Ectodermal cell (in vitro differentiated cells): ENCODE data around the gene ANKRD37. TPM values are rescaled to one million over a fixed set of nuclear protein-coding genes. Genes with fewer than 3 reads are reported as not detected.

Source experiments
- H3K27ac ChIP-seq: 2 replicates; pipeline ENCODE4 v1.7.0; 2013; ENCODE audit warnings: mild to moderate bottlenecking, low read depth, low read length; ENCODE audit not compliant: insufficient read depth, poor library complexity, severe bottlenecking
- H3K27me3 ChIP-seq: 2 replicates; pipeline ENCODE4 v1.7.0; 2013; ENCODE audit warnings: mild to moderate bottlenecking, low read length; ENCODE audit not compliant: insufficient read depth, control insufficient read depth, poor library complexity, severe bottlenecking
- H3K36me3 ChIP-seq: one replicate; pipeline ENCODE4 v1.7.0; 2013; ENCODE audit warnings: low read length; ENCODE audit not compliant: control insufficient read depth, insufficient read depth
- H3K4me1 ChIP-seq: one replicate; pipeline ENCODE4 v1.7.0; 2013; ENCODE audit warnings: low read length; ENCODE audit not compliant: control insufficient read depth, insufficient read depth
- H3K4me3 ChIP-seq: 2 replicates; pipeline ENCODE4 v1.7.0; 2013; ENCODE audit warnings: low read depth, low read length, control low read depth; ENCODE audit not compliant: insufficient read depth
- H3K9me3 ChIP-seq: 2 replicates; pipeline ENCODE4 v1.7.0; 2013; ENCODE audit warnings: mild to moderate bottlenecking, low read length, moderate library complexity; ENCODE audit not compliant: control insufficient read depth
- WGBS, 2 experiments: methylation state at CpG; one replicate each; pipeline ENCODE4 v1.1.7; 2013; ENCODE audit warnings: missing lambda C conversion rate in 2 of 2; 5-methylcytosine and 5-hydroxymethylcytosine counted together
- polyA plus RNA-seq, 4 experiments: library from polyadenylated mRNA; stranded (reverse); fragments of 50-300 nt; gene quantifications; one replicate each; pipeline ENCODE4 v1.2.3, GENCODE V29; 2013

The ANKRD37 gene, protein sequence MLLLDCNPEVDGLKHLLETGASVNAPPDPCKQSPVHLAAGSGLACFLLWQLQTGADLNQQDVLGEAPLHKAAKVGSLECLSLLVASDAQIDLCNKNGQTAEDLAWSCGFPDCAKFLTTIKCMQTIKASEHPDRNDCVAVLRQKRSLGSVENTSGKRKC
- polyA plus RNA-seq (2013, experiment 1 of 4) = 2.4 TPM
- polyA plus RNA-seq (2013, experiment 2 of 4) = 3.1 TPM
- 3.2 TPM for polyA plus RNA-seq (2013, experiment 3 of 4)
- 3.9 TPM for polyA plus RNA-seq (2013, experiment 4 of 4)

DNA sequence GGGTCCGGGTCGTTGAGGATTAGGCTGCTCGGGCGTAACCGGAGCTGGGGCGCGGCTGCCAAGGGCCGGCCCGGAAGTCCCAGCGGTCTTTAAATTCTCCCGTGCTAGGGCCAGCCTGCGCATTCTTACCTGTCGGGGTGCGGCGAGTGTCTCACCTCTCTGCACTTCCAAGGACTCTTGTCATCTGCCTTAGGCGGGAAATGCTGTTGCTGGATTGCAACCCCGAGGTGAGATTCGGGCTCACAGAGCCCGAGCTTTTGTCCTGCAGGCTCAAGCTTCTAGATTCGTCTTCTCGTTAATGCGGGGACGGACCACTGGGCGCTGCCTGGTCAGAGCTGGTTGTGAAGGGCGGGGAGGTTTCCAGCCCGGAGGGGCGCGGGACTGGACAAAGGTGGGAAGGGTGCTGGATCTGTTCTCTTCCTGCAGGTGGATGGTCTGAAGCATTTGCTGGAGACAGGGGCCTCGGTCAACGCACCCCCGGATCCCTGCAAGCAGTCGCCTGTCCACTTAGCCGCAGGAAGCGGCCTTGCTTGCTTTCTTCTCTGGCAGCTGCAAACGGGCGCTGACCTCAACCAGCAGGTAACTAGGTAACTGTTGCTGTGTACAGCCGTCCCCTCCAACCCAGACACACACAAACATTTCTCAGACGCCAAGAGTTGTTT, at the start of gene ANKRD37:
TSS of gene ANKRD37 (plus strand) at position 118 of the 662 bp plus-strand sequence. CDS start at position 201, 83 bp downstream.
- Histone ChIP-seq H3K4me3 (peak within 1 kb of the TSS; percentile 55), H3K9me3 (no peaks in the 10 kb centered on the region), H3K27me3 (peaks cover 15% of the 10 kb centered on the region), H3K27ac (peak within 1 kb of the TSS; percentile 72), H3K36me3 (peaks cover 16% of the 10 kb centered on the region), H3K4me1 (peaks cover 8% of the 10 kb centered on the region)
- WGBS, 2 experiments = 6 to 7% methylated on average over 38 of the region's 38 CpGs

DNA sequence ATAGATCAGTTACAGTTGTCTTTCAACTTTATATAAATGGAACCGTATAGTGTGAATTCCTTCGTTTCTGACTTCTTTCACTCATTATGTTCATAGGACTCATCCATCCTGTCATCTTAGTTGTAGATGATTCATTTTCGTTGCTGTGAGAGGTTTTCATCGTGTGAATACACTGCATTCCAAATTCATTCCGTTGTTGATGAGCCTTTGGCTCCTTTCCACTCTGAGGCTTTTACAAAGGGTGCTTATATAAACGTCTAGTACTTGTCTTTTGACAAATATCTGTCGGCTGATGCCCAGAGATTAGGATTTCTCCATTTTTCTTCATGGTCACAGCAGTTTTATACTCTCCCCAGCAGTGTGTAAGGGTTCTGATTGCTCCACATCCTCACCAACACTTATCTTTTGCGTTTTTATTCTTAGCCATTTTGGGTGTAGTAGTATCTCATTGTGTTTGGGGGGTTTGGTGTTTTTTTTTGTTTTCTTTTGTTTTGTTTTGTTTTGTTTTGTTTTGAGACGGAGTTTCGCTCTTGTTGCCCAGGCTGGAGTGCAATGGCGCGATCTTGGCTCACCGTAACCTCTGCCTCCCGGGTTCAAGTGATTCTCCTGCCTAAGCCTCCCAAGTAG, 49.6 kb upstream of the ANKRD37 start:
- Histone ChIP-seq H3K9me3 (no peaks in the 10 kb centered on the region), H3K36me3 (peaks cover 12% of the 10 kb centered on the region), H3K4me1 (no peaks in the 10 kb centered on the region), H3K27ac (no peak overlapping the region), H3K4me3 (no peak overlapping the region), H3K27me3 (no peaks in the 10 kb centered on the region)
- 95% methylated on average over 14 of the region's 14 CpGs for WGBS, 2 experiments

DNA sequence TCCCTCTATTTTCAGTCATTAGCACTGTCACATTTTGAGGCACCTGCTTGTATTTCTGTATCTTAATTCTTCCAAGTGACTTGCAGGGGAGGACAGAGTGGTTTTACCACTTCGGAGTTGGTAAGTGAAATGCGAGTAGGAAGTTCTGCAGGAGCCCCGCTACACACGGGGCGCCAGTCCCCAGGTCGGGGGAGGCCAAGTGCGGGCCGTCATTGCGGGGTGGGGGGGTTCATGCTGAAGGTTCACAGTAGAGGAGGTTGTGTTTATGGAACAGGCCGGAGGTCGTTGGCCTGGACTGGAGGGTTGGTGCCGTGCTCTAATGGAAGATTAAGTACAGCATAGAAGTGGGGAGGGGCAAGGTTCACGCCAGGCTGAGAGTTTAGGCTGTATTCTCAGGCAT, 45.0 kb upstream of the ANKRD37 start:
- no peaks in the 10 kb centered on the region for H3K27me3 ChIP-seq
- H3K4me1 ChIP-seq = no peaks in the 10 kb centered on the region
- H3K36me3 ChIP-seq = peaks cover 15% of the 10 kb centered on the region
- H3K27ac ChIP-seq = no peak overlapping the region
- WGBS, 2 experiments = 87 to 88% methylated on average over 13 of the region's 13 CpGs
- no peaks in the 10 kb centered on the region for H3K9me3 ChIP-seq
- no peak overlapping the region for H3K4me3 ChIP-seq

DNA sequence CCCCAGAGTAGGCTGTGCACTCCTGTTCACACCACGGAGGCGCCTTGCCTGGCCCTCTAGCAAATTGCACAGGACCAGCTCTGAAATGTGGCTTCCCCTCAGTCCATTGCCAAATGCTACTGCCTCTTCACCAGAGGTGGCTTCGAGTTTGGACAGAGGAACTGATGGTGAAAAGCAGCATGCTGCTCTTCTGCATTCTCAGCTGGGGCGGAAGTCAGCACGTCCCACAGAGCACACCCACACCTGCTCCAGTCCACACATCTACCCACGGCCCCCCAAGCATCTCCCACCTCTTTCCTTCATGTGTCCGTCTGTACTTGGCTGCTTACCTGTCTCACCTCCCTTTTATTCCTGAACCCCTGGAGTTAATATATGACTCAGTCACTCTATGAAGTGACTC, 44.4 kb upstream of the ANKRD37 start:
- Histone ChIP-seq H3K4me1 (no peaks in the 10 kb centered on the region), H3K36me3 (peaks cover 10% of the 10 kb centered on the region), H3K9me3 (no peaks in the 10 kb centered on the region), H3K4me3 (no peak overlapping the region), H3K27ac (no peak overlapping the region), H3K27me3 (no peaks in the 10 kb centered on the region)
- 94% methylated on average over 7 of the region's 7 CpGs for WGBS, 2 experiments

DNA sequence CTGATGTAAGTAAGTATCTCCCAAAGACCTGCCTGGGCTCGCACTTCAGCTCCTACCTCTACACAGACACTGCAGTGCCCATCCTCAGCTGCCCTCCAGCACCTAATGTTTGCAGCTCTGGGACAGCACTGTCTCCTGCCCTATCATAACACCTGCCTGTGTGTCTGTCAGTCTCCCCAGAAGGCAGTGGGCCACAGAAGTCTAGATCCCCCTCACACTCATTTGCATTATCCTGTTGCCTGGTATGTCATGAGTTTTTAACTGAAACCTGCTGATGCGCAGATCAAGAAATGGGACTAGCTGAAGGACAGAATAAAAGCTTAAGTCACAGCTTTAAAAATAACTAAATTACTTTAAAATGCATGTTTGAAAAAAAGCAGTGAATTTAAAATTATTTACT, 43.9 kb upstream of the ANKRD37 start:
- no peaks in the 10 kb centered on the region for H3K27me3 ChIP-seq
- no peaks in the 10 kb centered on the region for H3K9me3 ChIP-seq
- H3K4me3 ChIP-seq = no peak overlapping the region
- H3K4me1 ChIP-seq = no peaks in the 10 kb centered on the region
- 94 to 99% methylated on average over 2 of the region's 2 CpGs for WGBS, 2 experiments
- H3K27ac ChIP-seq = no peak overlapping the region
- peaks cover 9% of the 10 kb centered on the region for H3K36me3 ChIP-seq

DNA sequence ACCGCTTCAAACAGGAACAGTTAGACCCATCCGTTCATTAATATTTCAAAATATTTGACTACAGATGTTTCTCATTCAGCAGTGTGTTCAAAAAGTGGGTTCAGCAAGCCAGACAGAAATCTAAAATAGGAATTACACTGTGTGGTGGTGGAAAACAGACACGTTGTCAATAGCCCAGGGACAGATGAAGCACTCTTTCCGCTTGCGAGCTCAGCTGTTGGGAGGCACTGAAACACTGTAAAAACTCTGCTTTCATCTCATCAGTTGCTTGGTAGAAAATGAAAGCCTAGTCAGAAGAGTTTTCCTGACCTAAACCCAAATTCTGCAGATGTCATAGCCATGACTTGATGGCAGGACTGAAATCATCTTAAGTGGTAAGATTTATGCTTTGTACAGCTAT, 39.4 kb upstream of the ANKRD37 start:
- no peaks in the 10 kb centered on the region for H3K27me3 ChIP-seq
- no peak overlapping the region for H3K27ac ChIP-seq
- H3K9me3 ChIP-seq = no peaks in the 10 kb centered on the region
- WGBS, 2 experiments = 94 to 96% methylated on average over 5 of the region's 5 CpGs
- H3K4me3 ChIP-seq = no peak overlapping the region
- no peaks in the 10 kb centered on the region for H3K4me1 ChIP-seq
- peaks cover 4% of the 10 kb centered on the region for H3K36me3 ChIP-seq

DNA sequence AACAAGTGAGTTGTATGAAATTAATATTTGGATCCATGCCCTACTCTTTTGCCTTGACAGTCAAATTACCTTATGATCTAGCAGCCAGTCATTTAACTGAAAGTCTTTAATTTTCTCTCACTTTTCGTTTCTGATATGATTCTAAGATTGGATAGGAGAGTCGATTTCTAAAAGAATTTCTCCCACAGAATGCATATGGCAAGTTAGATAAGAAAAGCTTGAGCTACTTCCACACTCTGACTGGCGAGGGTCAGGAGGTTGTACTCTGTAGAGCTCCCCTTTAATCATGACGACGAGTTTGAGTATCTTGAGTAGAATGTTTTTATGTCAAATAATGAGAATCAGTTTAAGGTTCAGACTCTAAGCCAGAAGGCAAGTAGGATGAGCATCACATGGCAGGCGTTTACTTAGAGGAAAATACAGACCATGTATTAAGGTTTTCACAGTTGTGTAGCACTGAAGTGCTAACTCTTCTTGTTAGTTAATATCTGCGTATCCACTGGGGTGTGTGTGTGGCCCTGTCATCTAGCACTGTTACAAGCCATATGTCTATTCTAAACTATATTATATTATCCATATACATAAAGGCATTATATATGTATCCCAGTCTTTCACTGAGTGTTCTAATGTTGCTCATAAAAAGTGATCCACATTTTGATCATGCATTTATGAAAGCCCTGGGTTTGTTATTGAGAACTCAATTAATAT, 38.8 kb upstream of the ANKRD37 start:
- Histone ChIP-seq H3K27me3 (no peaks in the 10 kb centered on the region), H3K36me3 (peaks cover 3% of the 10 kb centered on the region), H3K9me3 (no peaks in the 10 kb centered on the region), H3K4me3 (no peak overlapping the region), H3K27ac (no peak overlapping the region), H3K4me1 (no peaks in the 10 kb centered on the region)
- WGBS, 2 experiments = 89 to 94% methylated on average over 6 to 7 of the region's 7 CpGs

DNA sequence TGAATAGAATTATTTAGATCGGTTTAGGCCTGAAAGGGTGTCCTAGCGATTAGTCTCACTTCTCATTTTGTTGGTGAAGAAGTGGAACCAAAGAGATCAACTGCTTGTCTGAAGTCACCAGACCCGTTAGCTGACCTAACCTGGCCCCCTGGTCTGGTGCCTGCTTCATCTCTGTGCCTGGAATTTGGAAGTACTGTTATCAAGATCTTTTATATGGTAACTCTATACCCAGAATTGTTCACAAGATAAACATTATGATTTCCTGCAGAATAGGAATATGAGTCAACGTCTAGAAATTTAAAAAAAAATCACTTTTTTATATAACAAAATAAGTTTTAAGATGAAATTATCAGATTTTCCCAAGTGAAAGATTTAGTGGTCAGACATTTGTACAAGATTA, 38.1 kb upstream of the ANKRD37 start:
- no peak overlapping the region for H3K27ac ChIP-seq
- WGBS, 2 experiments = 93 to 94% methylated on average over 3 to 4 of the region's 4 CpGs
- H3K36me3 ChIP-seq = peaks cover 3% of the 10 kb centered on the region

DNA sequence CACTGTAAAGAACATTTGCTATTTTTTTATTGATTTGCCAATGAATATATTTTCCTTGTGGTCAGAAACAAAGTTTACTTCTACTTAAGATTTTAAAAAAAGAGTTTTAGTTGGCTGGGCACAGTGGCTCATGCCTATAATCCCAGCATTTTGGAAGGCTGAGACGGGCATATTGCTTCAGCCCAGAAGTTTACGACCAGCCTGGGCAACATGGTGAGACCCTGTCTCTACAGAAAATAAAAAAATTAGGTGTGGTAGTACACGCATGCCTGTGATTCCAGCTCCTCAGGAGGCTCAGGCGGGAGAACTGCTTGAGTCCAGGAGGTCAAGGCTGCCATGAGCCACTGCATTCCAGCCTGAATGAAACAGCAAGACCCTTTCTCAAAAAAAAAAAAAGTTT, 37.7 kb upstream of the ANKRD37 start:
- Histone ChIP-seq H3K9me3 (no peaks in the 10 kb centered on the region), H3K4me3 (no peak overlapping the region), H3K36me3 (peaks cover 3% of the 10 kb centered on the region), H3K27ac (no peak overlapping the region), H3K4me1 (no peaks in the 10 kb centered on the region), H3K27me3 (no peaks in the 10 kb centered on the region)
- 83 to 90% methylated on average over 4 of the region's 4 CpGs for WGBS, 2 experiments

More for the DNA sequence above, 38.1 kb upstream of the ANKRD37 start:
- no peaks in the 10 kb centered on the region for H3K27me3 ChIP-seq
- no peak overlapping the region for H3K4me3 ChIP-seq
- no peaks in the 10 kb centered on the region for H3K9me3 ChIP-seq
- H3K4me1 ChIP-seq = no peaks in the 10 kb centered on the region
